ENCODE data around the gene GPHN. TPM values are rescaled to one million over a fixed set of nuclear protein-coding genes. Genes with fewer than 3 reads are reported as not detected.
"Not testable (repeated sequence)": the region's sequence is repeated elsewhere in the genome, so short reads cannot be mapped to it uniquely, and the experiment has no call there.

GPHN gene
- total RNA-seq, 4 donors from 2014 or later: 14.4 to 32.7 (median 21.1) TPM

DNA sequence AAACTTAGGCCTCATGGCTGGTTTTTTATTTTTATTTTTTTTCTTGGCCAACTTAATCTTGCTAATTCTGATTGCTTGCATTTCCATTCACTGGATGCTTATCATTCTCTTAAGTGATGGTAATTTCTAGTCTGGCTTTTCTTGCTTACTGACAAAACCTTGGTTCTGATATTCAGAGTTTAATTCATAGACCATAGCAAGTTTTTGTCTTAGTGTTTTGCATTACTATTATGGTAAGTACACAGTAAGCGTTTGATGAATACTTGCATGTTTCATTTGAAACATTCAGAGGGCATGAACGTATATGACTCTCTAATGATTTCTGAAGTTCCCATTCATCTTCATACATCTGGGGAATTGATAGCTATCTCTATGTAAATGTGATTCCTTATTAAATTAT is 55.8 kb downstream of the GPHN start:
- intact Hi-C loops (cut with DNase I): loop anchor here (10.0 kb wide), 1 partner anchor 69 kb away; no protein-coding TSS in a partner anchor
- Histone ChIP-seq H3K36me3 (no peaks in the 10 kb centered on the region), H3K4me1 (no peaks in the 10 kb centered on the region), H3K27ac (no peak overlapping the region), H3K4me3 (replicated peaks in 1 of 3) (no peak overlapping the region), H3K27me3 (no peaks in the 10 kb centered on the region), H3K9me3 (no peaks in the 10 kb centered on the region)
- no peak for DNase-seq
- 95 to 96% methylated on average over 2 of the region's 2 CpGs for WGBS, 2 donors
- TF ChIP-seq, protein P1, sequence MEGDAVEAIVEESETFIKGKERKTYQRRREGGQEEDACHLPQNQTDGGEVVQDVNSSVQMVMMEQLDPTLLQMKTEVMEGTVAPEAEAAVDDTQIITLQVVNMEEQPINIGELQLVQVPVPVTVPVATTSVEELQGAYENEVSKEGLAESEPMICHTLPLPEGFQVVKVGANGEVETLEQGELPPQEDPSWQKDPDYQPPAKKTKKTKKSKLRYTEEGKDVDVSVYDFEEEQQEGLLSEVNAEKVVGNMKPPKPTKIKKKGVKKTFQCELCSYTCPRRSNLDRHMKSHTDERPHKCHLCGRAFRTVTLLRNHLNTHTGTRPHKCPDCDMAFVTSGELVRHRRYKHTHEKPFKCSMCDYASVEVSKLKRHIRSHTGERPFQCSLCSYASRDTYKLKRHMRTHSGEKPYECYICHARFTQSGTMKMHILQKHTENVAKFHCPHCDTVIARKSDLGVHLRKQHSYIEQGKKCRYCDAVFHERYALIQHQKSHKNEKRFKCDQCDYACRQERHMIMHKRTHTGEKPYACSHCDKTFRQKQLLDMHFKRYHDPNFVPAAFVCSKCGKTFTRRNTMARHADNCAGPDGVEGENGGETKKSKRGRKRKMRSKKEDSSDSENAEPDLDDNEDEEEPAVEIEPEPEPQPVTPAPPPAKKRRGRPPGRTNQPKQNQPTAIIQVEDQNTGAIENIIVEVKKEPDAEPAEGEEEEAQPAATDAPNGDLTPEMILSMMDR (IDR thresholded peaks at IDR 0.05): no peak
- no peak for TF ChIP-seq POLR2A (IDR thresholded peaks at IDR 0.05)

DNA sequence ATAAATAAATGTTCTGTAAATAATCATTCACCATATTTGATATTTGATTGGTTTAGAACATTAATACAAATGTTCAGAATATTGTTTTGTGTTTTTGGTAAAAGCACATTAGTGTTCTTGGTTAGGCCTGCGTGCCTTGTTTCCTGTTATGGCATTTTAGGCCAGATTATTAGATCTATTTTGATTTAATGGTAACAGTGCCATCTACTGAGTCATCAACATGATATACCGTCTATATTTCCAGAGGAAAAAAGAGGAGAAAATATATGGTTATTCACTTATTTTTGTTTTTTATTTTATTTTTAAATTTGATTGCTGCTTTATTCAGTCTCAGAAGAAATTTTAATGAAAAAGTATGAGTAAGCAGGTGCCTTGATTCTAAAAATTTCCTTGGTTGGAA is 60.3 kb downstream of the GPHN start:
- H3K27me3 ChIP-seq: no peaks in the 10 kb centered on the region
- intact Hi-C loops (cut with DNase I): loop anchor here (10.0 kb wide), 1 partner anchor 73 kb away; no protein-coding TSS in a partner anchor
- no peak overlapping the region for H3K4me3 ChIP-seq (replicated peaks in 1 of 3)
- TF ChIP-seq, protein P1 (IDR thresholded peaks at IDR 0.05): peak in 1 of 6 experiments; percentile 16
- TF ChIP-seq POLR2A (IDR thresholded peaks at IDR 0.05): no peak
- 68 to 80% methylated on average over 2 of the region's 2 CpGs for WGBS, 2 donors
- no peaks in the 10 kb centered on the region for H3K9me3 ChIP-seq
- DNase-seq: no peak
- H3K27ac ChIP-seq: no peak overlapping the region
- no peaks in the 10 kb centered on the region for H3K36me3 ChIP-seq
- no peaks in the 10 kb centered on the region for H3K4me1 ChIP-seq

DNA sequence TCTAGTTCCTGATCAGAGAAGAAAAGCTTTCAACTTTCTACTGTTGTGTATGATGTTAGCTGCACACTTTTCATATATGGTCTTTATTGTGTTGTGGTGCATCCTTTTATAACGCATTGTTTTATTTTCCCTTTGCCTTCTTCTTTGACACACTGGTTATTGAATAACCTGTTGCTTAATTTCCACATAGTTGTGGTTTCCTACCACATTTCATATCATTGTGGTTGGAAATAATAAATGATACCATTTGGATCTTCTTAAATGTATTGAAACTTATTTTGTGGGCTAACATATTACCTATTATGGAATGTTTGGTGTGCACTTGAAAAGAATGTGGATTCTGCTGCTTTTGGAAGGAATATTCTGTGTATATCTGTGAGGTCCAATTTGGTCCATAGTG is 64.9 kb downstream of the GPHN start:
- H3K4me1 ChIP-seq: no peaks in the 10 kb centered on the region
- WGBS, 2 donors: 89 to 95% methylated on average over 1 of the region's 1 CpG
- intact Hi-C loops (cut with DNase I): no loop called here
- H3K27me3 ChIP-seq: no peaks in the 10 kb centered on the region
- H3K27ac ChIP-seq: no peak overlapping the region
- no peaks in the 10 kb centered on the region for H3K36me3 ChIP-seq
- DNase-seq: no peak
- TF ChIP-seq, protein P1 (IDR thresholded peaks at IDR 0.05): no peak
- no peak for TF ChIP-seq POLR2A (IDR thresholded peaks at IDR 0.05)
- no peak overlapping the region for H3K4me3 ChIP-seq (replicated peaks in 1 of 3)
- H3K9me3 ChIP-seq: no peaks in the 10 kb centered on the region

DNA sequence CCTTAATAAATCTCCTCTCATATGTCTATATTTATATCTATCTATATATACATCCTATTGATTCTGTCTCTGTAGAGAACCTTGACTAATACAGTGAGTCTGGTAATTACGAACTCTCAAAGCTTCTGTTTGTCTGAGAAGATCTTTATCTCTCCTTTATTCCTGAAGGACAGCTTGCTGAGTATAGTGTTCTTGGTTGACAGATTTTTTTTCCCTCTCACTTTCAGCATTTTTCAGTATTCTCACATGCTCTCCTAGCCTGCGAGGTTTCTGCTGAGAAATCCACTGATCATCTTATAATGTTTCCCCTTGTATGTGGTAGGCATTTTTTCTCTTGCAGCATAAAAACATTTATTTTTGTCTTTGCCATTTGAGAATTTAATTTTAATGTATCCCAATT is 67.1 kb downstream of the GPHN start:
- 94 to 99% methylated on average over 2 of the region's 2 CpGs for WGBS, 2 donors
- no peaks in the 10 kb centered on the region for H3K9me3 ChIP-seq

DNA sequence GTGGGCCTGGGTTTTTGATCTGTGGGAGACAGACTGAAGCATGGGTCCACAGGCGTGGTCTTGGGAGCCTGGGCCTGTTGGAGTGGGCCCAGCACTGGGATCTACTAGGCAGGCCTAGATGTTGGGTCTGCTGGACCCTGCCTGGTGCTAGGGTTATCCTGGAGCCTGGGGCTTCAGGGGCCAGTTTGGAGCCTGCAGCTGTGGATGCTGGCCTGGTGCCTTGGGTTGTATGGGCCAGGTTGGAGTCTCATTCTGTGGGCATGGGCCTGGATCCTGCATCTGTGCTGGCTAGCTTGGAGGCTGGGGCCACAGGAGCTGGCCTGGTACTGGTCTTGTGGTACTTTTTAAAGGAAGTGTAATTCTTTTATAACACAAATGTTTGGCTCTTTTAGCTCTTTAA is 68.0 kb downstream of the GPHN start:
- Histone ChIP-seq H3K27ac (no peak overlapping the region), H3K27me3 (no peaks in the 10 kb centered on the region), H3K4me1 (no peaks in the 10 kb centered on the region), H3K36me3 (no peaks in the 10 kb centered on the region), H3K4me3 (replicated peaks in 1 of 3) (no peak overlapping the region), H3K9me3 (no peaks in the 10 kb centered on the region)
- TF ChIP-seq POLR2A (IDR thresholded peaks at IDR 0.05): no peak
- TF ChIP-seq, protein P1 (IDR thresholded peaks at IDR 0.05): no peak
- no peak for DNase-seq
- 100% methylated on average over 1 of the region's 1 CpG; no CpG with 5 or more reads in 1 of the 2 donors for WGBS, 2 donors
- intact Hi-C loops (cut with DNase I): no loop called here

More for the DNA sequence above, 67.1 kb downstream of the GPHN start:
- Histone ChIP-seq H3K27me3 (no peaks in the 10 kb centered on the region), H3K4me3 (replicated peaks in 1 of 3) (no peak overlapping the region), H3K27ac (no peak overlapping the region), H3K4me1 (no peaks in the 10 kb centered on the region), H3K36me3 (no peaks in the 10 kb centered on the region)
- TF ChIP-seq POLR2A (IDR thresholded peaks at IDR 0.05): no peak
- TF ChIP-seq, protein P1 (IDR thresholded peaks at IDR 0.05): no peak
- intact Hi-C loops (cut with DNase I): no loop called here
- DNase-seq: no peak

DNA sequence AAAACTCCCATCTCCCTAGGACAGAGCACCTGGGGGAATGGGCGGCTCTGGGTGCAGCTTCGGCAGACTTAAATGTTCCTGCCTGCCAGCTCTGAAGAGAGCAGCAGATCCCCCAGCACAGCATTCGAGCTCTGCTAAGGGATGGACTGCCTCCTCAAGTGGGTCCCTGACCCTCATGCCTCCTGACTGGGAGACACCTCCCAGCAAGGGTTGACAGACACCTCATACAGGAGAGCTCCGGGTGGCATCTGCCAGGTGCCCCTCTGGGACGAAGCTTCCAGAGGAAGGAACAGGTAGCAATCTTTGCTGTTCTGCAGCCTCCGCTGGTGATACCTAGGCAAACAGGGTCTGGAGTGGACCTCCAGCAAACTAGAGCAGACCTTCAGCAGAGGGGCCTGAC is 79.8 kb downstream of the GPHN start:
- DNase-seq; H3K27ac ChIP-seq; H3K9me3 ChIP-seq; H3K36me3 ChIP-seq; H3K4me3 ChIP-seq (replicated peaks in 1 of 3); intact Hi-C loops (cut with DNase I); H3K4me1 ChIP-seq; H3K27me3 ChIP-seq: not testable (repeated sequence)
- 92 to 94% methylated on average over 5 to 6 of the region's 6 CpGs for WGBS, 2 donors

Measured in thyroid gland (tissue), 4 donors.